C1 segment of cervical spinal cord (tissue), 14 donors: ENCODE data around the gene MIF.

Source experiments
- DNase-seq, 14 donors: peaks; one replicate each; lab custom pipeline; 2025; lab: John Stamatoyannopoulos, UW

The MIF gene

GRCh38 chr22:23875801-23876200 lies 18.4 kb upstream of the MIF start:
- DNase-seq = no peak

DNA sequence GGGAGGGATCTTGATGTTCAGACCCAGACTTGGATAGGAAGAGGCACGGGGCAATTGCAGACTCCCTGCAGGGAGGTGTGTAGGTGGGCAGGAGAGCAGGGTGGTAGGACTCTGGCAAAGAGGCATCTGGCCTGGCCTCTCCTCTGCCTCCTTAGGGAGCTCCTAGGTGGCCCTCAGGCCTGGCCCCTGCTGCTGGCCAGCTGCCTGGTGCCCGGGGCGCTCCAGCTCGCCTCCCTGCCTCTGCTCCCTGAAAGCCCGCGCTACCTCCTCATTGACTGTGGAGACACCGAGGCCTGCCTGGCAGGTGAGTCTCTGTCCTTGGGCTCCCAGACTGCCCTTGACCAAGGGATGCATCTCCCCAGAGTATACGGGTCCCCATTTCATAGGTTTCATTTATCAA lies 16.6 kb upstream of the MIF start:
- DNase-seq = no peak

GRCh38 chr22:23878219-23878618 lies 16.0 kb upstream of the MIF start:
- peak in 6 of 14 donors; percentile 9 to 67 (median 36) for DNase-seq

GRCh38 chr22:23882370-23882769 lies 11.8 kb upstream of the MIF start:
- peak in 2 of 14 donors; percentile 5 to 38 for DNase-seq

DNA sequence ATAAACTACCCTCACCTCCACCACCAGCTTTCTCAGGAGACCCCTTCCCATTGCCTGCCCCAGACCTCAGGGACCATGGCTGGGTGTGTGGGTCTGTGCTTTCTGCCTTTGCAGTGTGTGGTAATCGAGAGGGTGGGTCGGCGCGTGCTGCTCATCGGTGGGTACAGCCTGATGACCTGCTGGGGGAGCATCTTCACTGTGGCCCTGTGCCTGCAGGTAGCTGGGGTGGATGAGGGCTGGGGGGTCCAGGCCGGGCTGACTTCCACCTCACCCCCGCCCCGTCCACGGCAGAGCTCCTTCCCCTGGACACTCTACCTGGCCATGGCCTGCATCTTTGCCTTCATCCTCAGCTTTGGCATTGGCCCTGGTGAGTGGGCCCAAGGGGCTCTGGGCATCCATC lies 10.5 kb upstream of the MIF start:
- DNase-seq = no peak

DNA sequence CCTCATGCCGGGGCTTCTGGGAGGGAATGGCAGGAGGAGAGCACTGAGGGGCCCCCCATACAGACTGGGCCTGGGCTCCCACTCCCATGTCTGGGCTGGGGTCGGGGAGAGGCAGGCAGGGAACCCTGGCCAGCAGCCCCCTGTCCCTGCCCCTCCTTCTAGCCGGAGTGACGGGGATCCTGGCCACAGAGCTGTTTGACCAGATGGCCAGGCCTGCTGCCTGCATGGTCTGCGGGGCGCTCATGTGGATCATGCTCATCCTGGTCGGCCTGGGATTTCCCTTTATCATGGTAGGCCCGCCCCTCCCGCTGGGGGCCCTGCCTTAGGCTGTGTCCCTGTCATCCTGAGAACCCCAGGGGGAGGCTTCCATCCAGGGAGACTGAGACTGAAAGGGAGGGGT lies 10.0 kb upstream of the MIF start:
- peak in 1 of 14 donors; percentile 53 for DNase-seq

- DNase-seq = peak in 7 of 14 donors; percentile 19 to 65 (median 33)
Observed at GRCh38 chr22:23888615-23889401, 5.4 kb upstream of the MIF start.

DNA sequence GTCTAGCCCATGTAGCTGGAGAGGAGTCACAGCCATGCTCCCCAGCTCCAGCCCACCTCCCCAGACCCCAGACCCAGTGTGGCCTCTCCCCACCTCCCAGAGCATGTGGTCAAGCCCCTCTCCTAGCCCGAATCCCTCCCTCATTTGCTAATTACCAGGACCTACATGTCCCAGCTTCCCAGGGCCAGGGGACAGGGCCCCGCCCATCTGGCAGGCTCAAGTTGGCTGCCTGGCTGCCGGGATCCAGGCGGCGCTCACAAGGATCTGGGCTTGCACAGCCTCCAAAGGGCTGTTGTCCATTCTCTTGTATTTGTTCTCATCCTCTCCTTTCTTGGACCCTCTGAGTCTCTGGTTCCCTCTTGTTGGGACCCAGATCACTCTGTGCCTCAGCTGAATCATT lies 4.6 kb upstream of the MIF start:
- peak in 4 of 14 donors; percentile 20 to 28 (median 23) for DNase-seq

GRCh38 chr22:23891726-23892125 lies 2.5 kb upstream of the MIF start:
- no peak for DNase-seq

- no peak for DNase-seq
Observed at GRCh38 chr22:23892130-23892529, 2.1 kb upstream of the MIF start.

- no peak for DNase-seq
Observed at GRCh38 chr22:23892706-23893105, 1.5 kb upstream of the MIF start.

- DNase-seq = no peak
Observed at GRCh38 chr22:23893121-23893944, 850 bp upstream of the MIF start.

- peak in 9 of 14 donors; percentile 40 to 77 (median 61) for DNase-seq
Observed at GRCh38 chr22:23894710-23895598, 771 bp downstream of the MIF start.

GRCh38 chr22:23895599-23896144 lies 1.5 kb downstream of the MIF start:
- no peak for DNase-seq

GRCh38 chr22:23896166-23896522 lies 2.0 kb downstream of the MIF start:
- no peak for DNase-seq

DNA sequence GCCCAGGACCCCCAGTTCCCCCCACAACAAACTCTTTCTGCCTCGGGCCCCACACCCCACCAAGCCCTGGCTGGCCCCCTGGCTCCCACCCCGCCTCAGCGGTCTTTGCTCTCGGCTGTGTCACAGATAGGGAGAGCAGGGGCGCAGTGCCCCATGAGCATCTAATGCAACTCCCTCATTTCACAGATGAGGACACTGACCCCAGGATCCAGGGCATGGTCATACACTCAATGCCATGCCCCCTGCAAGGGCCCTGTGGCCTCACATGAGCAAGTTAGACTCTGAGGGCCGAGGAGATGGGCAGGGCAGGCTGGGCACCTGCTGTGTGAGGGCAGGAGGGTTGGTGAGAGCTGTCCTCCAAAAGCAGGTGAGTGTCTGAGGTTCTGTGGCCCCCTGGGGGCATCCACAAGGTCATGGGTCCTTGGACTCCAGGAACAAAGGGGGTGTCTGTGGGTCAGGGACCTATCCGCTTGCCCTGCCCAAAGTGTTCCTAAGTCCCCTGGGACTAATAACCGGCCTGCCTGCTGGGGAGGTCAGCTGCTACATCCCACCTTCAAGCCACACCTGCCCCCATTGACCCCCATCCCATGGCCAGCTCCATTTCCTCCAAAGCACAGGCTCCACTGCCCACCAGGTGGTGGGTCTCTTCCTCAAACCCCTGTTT lies 2.5 kb downstream of the MIF start:
- DNase-seq = no peak

- no peak for DNase-seq
Observed at GRCh38 chr22:23897320-23897719, 3.1 kb downstream of the MIF start.

- DNase-seq = peak in 5 of 14 donors; percentile 19 to 35 (median 29)
Observed at GRCh38 chr22:23898006-23898974, 4.1 kb downstream of the MIF start.

DNA sequence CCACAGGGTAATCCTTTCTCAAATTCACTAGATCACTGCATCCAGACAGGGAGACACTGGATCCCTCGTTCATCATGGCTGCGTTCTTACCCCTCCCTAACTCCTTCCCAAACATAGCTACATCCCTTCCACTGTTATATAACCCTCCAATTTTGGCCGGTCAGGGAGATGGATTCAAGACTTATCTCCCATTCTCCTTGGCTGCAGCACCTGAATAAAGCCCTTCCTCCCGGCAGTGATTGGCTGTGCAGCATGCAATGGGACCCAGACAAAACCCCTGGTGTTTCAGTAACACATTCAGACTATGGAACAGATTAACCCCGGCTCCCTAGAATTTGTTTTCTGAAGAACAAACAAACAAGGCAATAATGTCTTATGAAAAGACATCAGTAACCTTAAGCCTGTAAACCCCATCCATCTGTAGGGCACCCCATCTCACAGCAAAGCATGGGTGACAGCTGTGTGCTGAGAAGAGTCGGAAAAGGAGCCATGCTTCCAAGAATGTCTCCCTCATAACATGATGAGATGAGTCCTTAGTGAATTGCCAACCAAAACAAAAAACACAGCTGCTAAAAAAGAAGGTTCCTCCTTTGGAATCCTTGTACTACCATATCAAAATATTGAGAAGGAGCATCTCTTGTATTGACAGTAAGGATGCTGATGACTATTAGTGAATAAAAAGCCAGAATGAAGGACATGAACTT lies 5.0 kb downstream of the MIF start:
- no peak for DNase-seq
